ENCODE measurements around the gene CYP2D6. TPM values are rescaled to one million over a fixed set of nuclear protein-coding genes. Genes with fewer than 3 reads are reported as not detected.

CYP2D6 gene
- total and polyA plus RNA-seq, 2 of the 13 experiments (the other 11 are each of a cell fraction or from before 2014, with no cell fraction given) = 1.0 to 3.7 TPM

DNA sequence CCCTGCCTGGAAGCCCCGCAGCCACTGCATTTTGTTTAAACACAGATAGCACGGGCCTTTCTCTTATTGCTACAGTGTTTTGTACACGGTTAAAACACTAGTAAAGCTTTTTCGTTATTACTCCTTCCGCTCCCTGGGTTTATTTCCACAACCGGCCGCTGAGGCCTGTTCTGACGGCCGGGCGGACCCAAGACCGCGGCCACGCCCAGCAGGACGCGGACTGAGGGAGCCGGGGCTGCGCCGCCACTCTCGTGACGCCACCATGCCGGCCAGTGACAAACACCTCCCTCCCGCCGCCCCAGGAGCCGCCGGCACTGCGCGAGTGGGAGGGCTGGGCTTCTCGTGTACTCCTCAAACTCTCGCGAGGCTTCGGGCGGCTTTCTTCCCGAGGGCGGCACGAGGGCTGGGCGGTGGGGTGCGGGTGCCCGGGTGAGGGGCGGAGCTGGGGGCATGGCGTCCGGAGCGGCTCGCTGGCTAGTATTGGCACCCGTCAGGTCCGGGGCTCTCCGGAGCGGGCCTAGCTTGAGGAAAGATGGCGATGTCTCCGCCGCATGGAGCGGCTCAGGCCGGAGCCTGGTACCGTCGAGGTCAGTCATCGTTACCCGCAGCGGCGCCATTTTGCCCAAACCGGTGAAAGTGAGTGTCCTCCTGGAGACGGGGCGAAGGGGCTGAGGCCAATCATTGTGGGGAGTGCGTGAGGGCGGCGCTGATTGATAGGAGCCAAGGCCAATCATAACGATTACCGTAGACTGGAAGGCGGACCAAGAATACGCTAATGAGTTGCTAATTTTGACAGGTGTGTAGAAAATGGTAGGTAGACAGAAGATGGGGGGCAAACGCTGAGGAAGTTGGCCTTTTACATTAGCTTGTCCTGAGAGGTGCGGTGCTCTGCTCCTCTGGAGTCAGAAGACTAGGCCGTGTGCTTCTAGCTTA lies 51.0 kb downstream of the CYP2D6 start, which contains the start of gene SMDT1 (continued):
- TF ChIP-seq, protein P1, sequence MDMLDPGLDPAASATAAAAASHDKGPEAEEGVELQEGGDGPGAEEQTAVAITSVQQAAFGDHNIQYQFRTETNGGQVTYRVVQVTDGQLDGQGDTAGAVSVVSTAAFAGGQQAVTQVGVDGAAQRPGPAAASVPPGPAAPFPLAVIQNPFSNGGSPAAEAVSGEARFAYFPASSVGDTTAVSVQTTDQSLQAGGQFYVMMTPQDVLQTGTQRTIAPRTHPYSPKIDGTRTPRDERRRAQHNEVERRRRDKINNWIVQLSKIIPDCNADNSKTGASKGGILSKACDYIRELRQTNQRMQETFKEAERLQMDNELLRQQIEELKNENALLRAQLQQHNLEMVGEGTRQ (IDR thresholded peaks at IDR 0.05; ENCODE audit: low read depth, low read length) = no peak
- TF ChIP-seq, protein P1 (CRISPR knock-in tag; IDR thresholded peaks at IDR 0.05; ENCODE audit: borderline replicate concordance) = peak; percentile 36; the same call in 1 of the 2 replicates
- TF ChIP-seq PHF5A (CRISPR knock-in tag; IDR thresholded peaks at IDR 0.05; ENCODE audit: low read depth, unreplicated experiment) = no peak
- TF ChIP-seq ZNF674 (CRISPR knock-in tag; IDR thresholded peaks at IDR 0.05; ENCODE audit: low read depth) = 0 out of 2 replicates have a peak, but pooled peaks have one; percentile 13
- no peak; the same call in 1 of the 2 replicates for TF ChIP-seq PHF21A (CRISPR knock-in tag; IDR thresholded peaks at IDR 0.05)
- TF ChIP-seq ZNF484 (CRISPR knock-in tag; IDR thresholded peaks at IDR 0.05; ENCODE audit: borderline replicate concordance, low read depth) = no peak
- TF ChIP-seq, protein P2, sequence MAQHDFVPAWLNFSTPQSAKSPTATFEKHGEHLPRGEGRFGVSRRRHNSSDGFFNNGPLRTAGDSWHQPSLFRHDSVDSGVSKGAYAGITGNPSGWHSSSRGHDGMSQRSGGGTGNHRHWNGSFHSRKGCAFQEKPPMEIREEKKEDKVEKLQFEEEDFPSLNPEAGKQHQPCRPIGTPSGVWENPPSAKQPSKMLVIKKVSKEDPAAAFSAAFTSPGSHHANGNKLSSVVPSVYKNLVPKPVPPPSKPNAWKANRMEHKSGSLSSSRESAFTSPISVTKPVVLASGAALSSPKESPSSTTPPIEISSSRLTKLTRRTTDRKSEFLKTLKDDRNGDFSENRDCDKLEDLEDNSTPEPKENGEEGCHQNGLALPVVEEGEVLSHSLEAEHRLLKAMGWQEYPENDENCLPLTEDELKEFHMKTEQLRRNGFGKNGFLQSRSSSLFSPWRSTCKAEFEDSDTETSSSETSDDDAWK (CRISPR knock-in tag; IDR thresholded peaks at IDR 0.05) = no peak
- TF ChIP-seq E2F2 (CRISPR knock-in tag; IDR thresholded peaks at IDR 0.05; ENCODE audit: borderline replicate concordance) = 0 out of 2 replicates have a peak, but pooled peaks have one; percentile 64
- no peak for TF ChIP-seq ONECUT2 (CRISPR knock-in tag; IDR thresholded peaks at IDR 0.05)
- TF ChIP-seq POLR2AphosphoS2 (IDR thresholded peaks at IDR 0.05; ENCODE audit: low read depth, low read length) = no peak
- peak; percentile 64; the same call in 1 of the 2 replicates for TF ChIP-seq BORCS8-MEF2B (CRISPR knock-in tag; IDR thresholded peaks at IDR 0.05)
- TF ChIP-seq NR2F1 (CRISPR knock-in tag; IDR thresholded peaks at IDR 0.05) = no peak
- peak; percentile 60 for TF ChIP-seq ZNF792 (CRISPR knock-in tag; IDR thresholded peaks at IDR 0.05)
- TF ChIP-seq TSC22D2 (CRISPR knock-in tag; IDR thresholded peaks at IDR 0.05; ENCODE audit: borderline replicate concordance) = peak; percentile 40; the same call in 1 of the 2 replicates
- TF ChIP-seq TCF12 (IDR thresholded peaks at IDR 0.05) = no peak
- no peak; the same call in 1 of the 2 replicates for TF ChIP-seq TCF12 (CRISPR knock-in tag; IDR thresholded peaks at IDR 0.05)
- no peak for TF ChIP-seq ZNF235 (CRISPR knock-in tag; IDR thresholded peaks at IDR 0.05; ENCODE audit: borderline replicate concordance)
- TF ChIP-seq DNMT1 (CRISPR knock-in tag; IDR thresholded peaks at IDR 0.05) = 0 out of 2 replicates have a peak, but pooled peaks have one; percentile 66
- TF ChIP-seq MIXL1 (CRISPR knock-in tag; IDR thresholded peaks at IDR 0.05) = no peak; the same call in 1 of the 2 replicates
- no peak; the same call in 1 of the 2 replicates for TF ChIP-seq THRA (CRISPR knock-in tag; IDR thresholded peaks at IDR 0.05; ENCODE audit: borderline replicate concordance)
- TF ChIP-seq E2F1 (CRISPR knock-in tag; IDR thresholded peaks at IDR 0.05) = peak; percentile 52; the same call in 1 of the 2 replicates
- TF ChIP-seq HDAC2 (CRISPR knock-in tag; IDR thresholded peaks at IDR 0.05) = 0 out of 2 replicates have a peak, but pooled peaks have one; percentile 26

Data from HepG2 (cell line).